Activated CD8-positive, alpha-beta T cell treated with anti-CD3 and anti-CD28 coated beads for 36 hours (primary cell): ENCODE data around the gene ACHE. TPM values are rescaled to one million over a fixed set of nuclear protein-coding genes. Genes with fewer than 3 reads are reported as not detected.
A peak's percentile ranks its signal among the peaks of the same experiment; 100 is the strongest.

ENCODE experiments used
- ATAC-seq: fragments of 200-7000 bp; cut with Tn5 transposase; one replicate; pipeline ENCODE4 v1.10.0; 2021; ENCODE audit warnings: mild to moderate bottlenecking, moderate library complexity
- CTCF ChIA-PET: fragments of 350-600 bp; sonication (Branson Sonifier 250); formaldehyde crosslinking; loops from one replicate; lab custom pipeline; 2021; ENCODE audit warnings: antibody characterized with exemption; lab: Charles Lee
- POLR2A ChIA-PET: fragments of 350-600 bp; sonication (Branson Sonifier 250); formaldehyde crosslinking; loops from one replicate; lab custom pipeline; 2021; ENCODE audit warnings: antibody characterized with exemption; lab: Charles Lee
- DNase-seq: peaks from one replicate; pipeline ENCODE4 v3.0.0-alpha.2; 2020
- H3K27ac Mint-ChIP-seq: one replicate; pipeline ENCODE4 v1.8.0; 2021; ENCODE audit warnings: mild to moderate bottlenecking, mixed read lengths
- H3K27me3 Mint-ChIP-seq: one replicate; pipeline ENCODE4 v1.8.0; 2021; ENCODE audit warnings: mixed read lengths
- H3K36me3 Mint-ChIP-seq: one replicate; pipeline ENCODE4 v1.8.0; 2021; ENCODE audit warnings: low read depth, mixed read lengths
- H3K4me1 Mint-ChIP-seq: one replicate; pipeline ENCODE4 v1.8.0; 2021; ENCODE audit warnings: low read depth, mixed read lengths
- H3K4me3 Mint-ChIP-seq: one replicate; pipeline ENCODE4 v1.8.0; 2021; ENCODE audit warnings: mild to moderate bottlenecking, moderate library complexity, mixed read lengths
- H3K9me3 Mint-ChIP-seq: one replicate; pipeline ENCODE4 v1.8.0; 2021; ENCODE audit warnings: mixed read lengths
- CTCF ChIP-seq: fragments of 200-600 bp; IDR thresholded peaks from one replicate; pipeline ENCODE4 v1.8.0; 2022; ENCODE audit warnings: antibody characterized with exemption, mild to moderate bottlenecking
- intact Hi-C: fragments of 100-400 bp; cut with micrococcal nuclease; formaldehyde crosslinking; loops from one replicate; pipeline ENCODE4 v1.10.0; 2022
- total RNA-seq, 2 experiments: library from RNA; stranded (reverse); gene quantifications; one replicate each; pipeline ENCODE4 v1.2.3, GENCODE V29; 2021

Gene ACHE
- total RNA-seq, 2 experiments from 2014 or later = 0.25 TPM; not detected in 1

DNA sequence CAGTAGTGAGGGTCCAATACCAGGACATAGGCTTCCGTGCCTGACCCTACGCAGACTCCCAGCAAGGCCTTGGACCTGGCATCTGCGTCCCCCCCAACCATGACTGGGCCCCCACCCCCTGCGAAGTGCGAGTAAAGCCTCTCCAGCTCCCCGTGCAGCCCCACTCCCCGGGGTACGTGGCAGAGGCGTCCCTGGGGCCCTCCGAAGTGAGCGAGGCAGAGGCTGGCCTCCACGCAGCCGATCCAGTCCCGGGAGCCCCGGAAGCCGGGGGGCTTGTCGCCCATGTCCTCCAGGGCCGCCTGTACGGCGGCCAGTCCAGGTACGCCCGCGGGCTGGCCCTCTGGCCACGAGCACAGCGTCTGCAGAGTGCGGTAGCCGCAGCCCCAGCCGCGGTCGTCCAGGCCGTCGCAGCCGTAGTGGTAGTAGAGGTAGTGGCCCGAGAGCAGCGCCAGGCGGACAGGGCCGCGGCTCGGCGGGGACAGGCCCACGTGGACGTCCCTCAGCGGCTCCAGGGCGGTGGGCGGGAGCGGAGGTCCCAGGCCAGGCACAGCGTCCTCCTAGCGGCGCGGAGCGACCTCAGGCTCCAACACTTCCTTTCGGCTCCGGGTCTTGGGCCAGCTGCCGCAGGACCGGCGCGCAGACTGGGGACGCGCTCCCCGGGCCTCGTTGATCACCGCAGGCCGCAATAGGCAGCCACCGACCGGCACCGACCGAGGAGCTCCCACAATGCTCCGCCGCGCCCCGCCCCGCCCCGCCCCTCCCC lies 6.5 kb downstream of the ACHE start, which contains the start of gene UFSP1:
Gene UFSP1, minus strand, starts transcription at position 728 of the 763 bp plus-strand sequence. Its CDS starts 444 bp downstream, at position 284.
- Mint-ChIP-seq H3K4me1 (peaks cover 43% of the 10 kb centered on the region), H3K9me3 (no peaks in the 10 kb centered on the region)
- ATAC-seq = peak; percentile 37

GRCh38 chr7:100888291-100888987 lies 7.2 kb downstream of the ACHE start:
- H3K4me1 Mint-ChIP-seq = peaks cover 47% of the 10 kb centered on the region
- H3K27ac Mint-ChIP-seq = peak overlapping the region; percentile 94
- no peak for ATAC-seq
- H3K4me3 Mint-ChIP-seq = peak overlapping the region; percentile 73
- no peak for DNase-seq
- peaks cover 55% of the 10 kb centered on the region for H3K36me3 Mint-ChIP-seq
- intact Hi-C loops = no loop called here
- TF ChIP-seq CTCF = no peak
- POLR2A ChIA-PET = interaction anchor here (0.7 to 7.4 kb wide), 5 partner anchors 7 to 363 kb away, joined by 3 to 167 read pairs (median 3); partner anchors contain the start of genes PLOD3, SRRT, TRIP6 and ZNHIT1
- peaks cover 17% of the 10 kb centered on the region for H3K27me3 Mint-ChIP-seq
- H3K9me3 Mint-ChIP-seq = no peaks in the 10 kb centered on the region
- CTCF ChIA-PET = interaction anchor here (1.2 to 2.6 kb wide), 5 partner anchors 11 to 183 kb away, joined by 3 to 9 read pairs (median 3); partner anchors contain the start of genes POP7 and SRRT

More for the DNA sequence above, 6.5 kb downstream of the ACHE start, which contains the start of gene UFSP1:
- TF ChIP-seq CTCF = no peak
- peak within 1 kb of the TSS; percentile 73 for H3K4me3 Mint-ChIP-seq
- H3K27me3 Mint-ChIP-seq = peaks cover 23% of the 10 kb centered on the region
- no peak for DNase-seq
- peaks cover 48% of the 10 kb centered on the region for H3K36me3 Mint-ChIP-seq
- POLR2A ChIA-PET = interaction anchor here (0.7 to 7.4 kb wide), 10 partner anchors 8 to 432 kb away, joined by 3 to 167 read pairs (median 3); partner anchors contain the start of genes IFT22, MOSPD3, MUC3A and PLOD3
- CTCF ChIA-PET = interaction anchor here (0.6 to 1.9 kb wide), 17 partner anchors 9 to 304 kb away, joined by 3 to 9 read pairs (median 4); partner anchors contain the start of genes POP7, SLC12A9 and SRRT
- intact Hi-C loops = no loop called here
- H3K27ac Mint-ChIP-seq = peak within 1 kb of the TSS; percentile 94

GRCh38 chr7:100887516-100888290 lies 8.0 kb downstream of the ACHE start:
- H3K27me3 Mint-ChIP-seq = peaks cover 13% of the 10 kb centered on the region
- CTCF ChIA-PET = interaction anchor here (0.6 to 2.6 kb wide), 8 partner anchors 10 to 235 kb away, joined by 3 to 9 read pairs (median 4); partner anchors contain the start of genes POP7, SLC12A9 and SRRT
- intact Hi-C loops = no loop called here
- POLR2A ChIA-PET = interaction anchor here (0.6 to 7.4 kb wide), 4 partner anchors 12 to 741 kb away, joined by 3 to 167 read pairs (median 4); partner anchors contain the start of genes FIS1, PLOD3, SRRT and ZNHIT1
- peak overlapping the region; percentile 73 for H3K4me3 Mint-ChIP-seq
- H3K4me1 Mint-ChIP-seq = peaks cover 52% of the 10 kb centered on the region
- no peak for TF ChIP-seq CTCF
- H3K27ac Mint-ChIP-seq = peak overlapping the region; percentile 94
- peak; percentile 31 for ATAC-seq
- H3K9me3 Mint-ChIP-seq = no peaks in the 10 kb centered on the region
- peak; percentile 79 for DNase-seq
- H3K36me3 Mint-ChIP-seq = peaks cover 60% of the 10 kb centered on the region

DNA sequence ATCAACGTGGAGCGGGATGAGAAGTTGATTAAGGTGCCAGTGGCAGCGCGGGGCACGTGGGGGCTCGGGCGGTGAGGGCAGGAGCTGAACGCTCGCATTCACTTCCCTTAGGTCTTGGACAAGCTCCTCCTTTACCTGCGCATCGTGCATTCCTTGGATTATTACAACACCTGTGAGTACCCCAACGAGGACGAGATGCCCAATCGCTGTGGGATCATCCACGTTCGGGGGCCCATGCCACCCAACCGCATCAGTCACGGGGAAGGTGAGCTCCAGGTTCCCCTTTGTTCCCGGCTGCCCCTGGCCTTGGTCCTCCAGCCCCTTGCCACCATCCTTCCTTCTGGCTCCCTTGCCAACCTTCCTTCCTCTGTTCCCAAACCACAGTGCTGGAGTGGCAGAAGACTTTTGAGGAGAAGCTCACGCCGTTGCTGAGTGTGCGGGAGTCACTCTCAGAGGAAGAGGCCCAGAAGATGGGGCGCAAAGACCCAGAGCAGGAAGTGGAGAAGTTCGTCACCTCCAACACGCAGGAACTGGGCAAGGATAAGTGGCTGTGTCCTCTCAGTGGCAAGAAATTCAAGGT lies 8.7 kb downstream of the ACHE start:
- Mint-ChIP-seq H3K4me1 (peaks cover 52% of the 10 kb centered on the region), H3K9me3 (no peaks in the 10 kb centered on the region), H3K4me3 (peak overlapping the region; percentile 73), H3K27ac (peak overlapping the region; percentile 94), H3K36me3 (peaks cover 67% of the 10 kb centered on the region), H3K27me3 (peaks cover 7% of the 10 kb centered on the region)
- CTCF ChIA-PET = interaction anchor here (0.6 to 2.6 kb wide), 6 partner anchors 9 to 236 kb away, joined by 3 to 9 read pairs (median 6); partner anchors contain the start of genes POP7, SLC12A9 and SRRT
- TF ChIP-seq CTCF = no peak
- ATAC-seq (no peak), DNase-seq (no peak)
- intact Hi-C loops = no loop called here
- POLR2A ChIA-PET = interaction anchor here (0.6 to 7.4 kb wide), 3 partner anchors 11 to 740 kb away, joined by 3 to 167 read pairs (median 5); partner anchors contain the start of genes FIS1 and SRRT
